Left ventricle myocardium inferior (tissue), 1 donor: ENCODE measurements around the gene ZNF609. TPM values are rescaled to one million over a fixed set of nuclear protein-coding genes. Genes with fewer than 3 reads are reported as not detected.

ENCODE experiments used
- DNase-seq: peaks from one replicate; pipeline ENCODE4 v3.0.0-alpha.2; 2020
- H3K27ac ChIP-seq: fragments of 200-600 bp; replicated peaks from 2 replicates; pipeline ENCODE4 v1.8.0; 2021
- H3K27me3 ChIP-seq: fragments of 200-600 bp; 2 replicates; pipeline ENCODE4 v1.8.0; 2021; ENCODE audit warnings: low read depth
- H3K36me3 ChIP-seq: fragments of 200-600 bp; 2 replicates; pipeline ENCODE4 v1.8.0; 2021
- H3K4me1 ChIP-seq: fragments of 200-600 bp; 2 replicates; pipeline ENCODE4 v1.8.0; 2021
- H3K4me3 ChIP-seq: fragments of 200-600 bp; 2 replicates; pipeline ENCODE4 v1.8.0; 2021; ENCODE audit warnings: mild to moderate bottlenecking, moderate library complexity
- H3K9me3 ChIP-seq: fragments of 200-600 bp; replicated peaks from 2 replicates; pipeline ENCODE4 v1.8.0; 2021
- intact Hi-C: fragments of 100-400 bp; cut with micrococcal nuclease; formaldehyde crosslinking; loops from one replicate; pipeline ENCODE4 v1.11.0; 2022
- total RNA-seq: library from RNA; stranded (reverse); fragmentation: NEBNext Ultra II Directional; extraction: Animal tissue kit (Norgen Biotek cat#: 25700); gene quantifications from one replicate; pipeline ENCODE4 v1.2.1, GENCODE V29; 2021
- TF ChIP-seq, protein P1 (sequence below): fragments of 200-600 bp; IDR thresholded peaks from 2 replicates; pipeline ENCODE4 v1.8.0; 2021; ENCODE audit warnings: antibody characterized with exemption, mild to moderate bottlenecking, borderline replicate concordance
- donor health status: DM: no; HTN: yes; CAD: no; lungs with severe emphysema.

Gene ZNF609
- total RNA-seq, 1 donor from 2014 or later: 14.7 TPM

DNA sequence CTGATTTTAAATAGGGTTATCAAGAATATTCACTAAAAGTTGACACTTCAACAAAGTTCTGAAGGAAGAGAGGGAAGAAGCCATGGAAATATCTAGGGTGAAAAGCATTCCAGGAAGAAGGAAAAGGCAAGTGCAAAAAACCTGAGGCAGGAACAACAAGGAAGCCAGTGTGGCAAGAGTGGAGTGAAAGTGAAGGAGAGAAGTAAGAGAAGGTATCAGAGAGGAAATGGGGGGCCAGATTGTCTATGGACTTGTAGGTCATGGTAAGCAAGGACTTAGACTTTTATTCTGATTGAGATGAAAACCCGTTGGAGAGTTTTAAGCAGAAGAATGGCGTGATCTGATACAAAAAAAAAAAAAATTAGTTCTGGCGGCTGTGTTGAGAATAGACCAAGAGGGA, 18.5 kb upstream of the ZNF609 start:
- TF ChIP-seq, protein P1, sequence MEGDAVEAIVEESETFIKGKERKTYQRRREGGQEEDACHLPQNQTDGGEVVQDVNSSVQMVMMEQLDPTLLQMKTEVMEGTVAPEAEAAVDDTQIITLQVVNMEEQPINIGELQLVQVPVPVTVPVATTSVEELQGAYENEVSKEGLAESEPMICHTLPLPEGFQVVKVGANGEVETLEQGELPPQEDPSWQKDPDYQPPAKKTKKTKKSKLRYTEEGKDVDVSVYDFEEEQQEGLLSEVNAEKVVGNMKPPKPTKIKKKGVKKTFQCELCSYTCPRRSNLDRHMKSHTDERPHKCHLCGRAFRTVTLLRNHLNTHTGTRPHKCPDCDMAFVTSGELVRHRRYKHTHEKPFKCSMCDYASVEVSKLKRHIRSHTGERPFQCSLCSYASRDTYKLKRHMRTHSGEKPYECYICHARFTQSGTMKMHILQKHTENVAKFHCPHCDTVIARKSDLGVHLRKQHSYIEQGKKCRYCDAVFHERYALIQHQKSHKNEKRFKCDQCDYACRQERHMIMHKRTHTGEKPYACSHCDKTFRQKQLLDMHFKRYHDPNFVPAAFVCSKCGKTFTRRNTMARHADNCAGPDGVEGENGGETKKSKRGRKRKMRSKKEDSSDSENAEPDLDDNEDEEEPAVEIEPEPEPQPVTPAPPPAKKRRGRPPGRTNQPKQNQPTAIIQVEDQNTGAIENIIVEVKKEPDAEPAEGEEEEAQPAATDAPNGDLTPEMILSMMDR: no peak
- no peaks in the 10 kb centered on the region for H3K27me3 ChIP-seq
- intact Hi-C loops: no loop called here
- DNase-seq: no peak
- H3K4me3 ChIP-seq: no peak overlapping the region
- peaks cover 11% of the 10 kb centered on the region for H3K36me3 ChIP-seq
- peaks cover 21% of the 10 kb centered on the region for H3K4me1 ChIP-seq
- H3K27ac ChIP-seq: no peak overlapping the region
- H3K9me3 ChIP-seq: no peaks in the 10 kb centered on the region

DNA sequence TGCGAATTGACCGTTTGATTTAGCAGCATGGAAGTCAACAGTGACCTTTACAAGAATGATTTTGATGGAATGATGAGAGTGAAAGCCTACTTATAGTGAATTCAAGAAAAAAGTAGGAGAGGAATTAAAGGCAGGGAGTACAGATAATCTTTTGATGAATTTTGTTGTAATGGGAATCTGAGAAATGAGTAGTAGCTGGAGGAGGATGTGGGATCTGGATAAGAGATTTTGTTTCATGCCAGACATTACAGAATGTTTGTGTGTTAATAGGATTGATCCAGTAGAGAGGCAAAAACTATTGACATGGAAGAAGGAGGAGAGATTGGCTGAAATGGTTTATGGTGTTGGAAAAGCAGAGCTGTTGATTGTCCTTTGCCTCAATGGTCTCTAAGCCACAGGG, 17.4 kb upstream of the ZNF609 start:
- Histone ChIP-seq H3K27ac (peak overlapping the region; percentile 67), H3K36me3 (peaks cover 21% of the 10 kb centered on the region), H3K4me1 (peaks cover 21% of the 10 kb centered on the region), H3K27me3 (no peaks in the 10 kb centered on the region), H3K9me3 (no peaks in the 10 kb centered on the region), H3K4me3 (no peak overlapping the region)
- DNase-seq: no peak
- TF ChIP-seq, protein P1: no peak
- intact Hi-C loops: no loop called here

DNA sequence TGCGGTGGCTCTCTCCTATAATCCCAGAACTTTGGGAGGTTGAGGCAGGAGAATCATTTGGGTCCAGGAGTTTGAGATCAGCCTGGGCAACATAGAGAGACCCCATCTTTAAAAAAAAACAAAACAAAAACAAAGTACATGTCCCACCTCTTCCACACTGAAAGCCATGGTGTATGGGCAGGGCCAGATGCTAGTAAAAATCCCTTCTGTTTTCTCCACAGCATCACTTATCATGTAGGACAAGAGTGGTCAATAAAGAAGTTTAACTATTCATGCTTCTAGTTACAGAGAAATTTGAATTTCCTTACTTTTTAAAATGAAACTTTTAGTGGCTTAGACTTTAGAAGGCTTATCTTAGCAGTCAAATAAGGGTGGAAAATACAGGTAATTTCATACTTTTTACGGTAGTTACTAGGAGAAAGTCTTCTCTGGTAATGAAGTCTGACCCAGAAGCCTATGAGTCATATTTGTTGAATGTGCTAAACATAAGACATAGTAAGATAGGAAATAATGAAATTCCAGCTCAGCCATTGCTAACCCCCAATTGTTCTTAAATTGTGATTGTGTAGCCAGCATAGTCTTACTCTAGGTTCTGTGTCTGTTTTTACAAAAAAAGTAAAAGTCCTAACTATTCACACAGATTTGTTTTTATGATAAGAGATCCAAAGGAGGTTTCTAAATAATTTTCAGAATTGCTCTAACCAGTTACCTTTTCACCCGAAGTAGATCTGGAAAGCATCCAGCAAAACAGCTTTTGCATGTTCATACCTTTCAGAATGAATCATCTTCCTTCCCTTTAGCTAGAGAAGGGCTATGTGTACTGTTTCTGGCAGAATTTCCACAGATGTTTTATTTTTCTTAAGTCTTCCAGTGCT, 16.4 kb upstream of the ZNF609 start:
- H3K27ac ChIP-seq: peak overlapping the region; percentile 67

DNA sequence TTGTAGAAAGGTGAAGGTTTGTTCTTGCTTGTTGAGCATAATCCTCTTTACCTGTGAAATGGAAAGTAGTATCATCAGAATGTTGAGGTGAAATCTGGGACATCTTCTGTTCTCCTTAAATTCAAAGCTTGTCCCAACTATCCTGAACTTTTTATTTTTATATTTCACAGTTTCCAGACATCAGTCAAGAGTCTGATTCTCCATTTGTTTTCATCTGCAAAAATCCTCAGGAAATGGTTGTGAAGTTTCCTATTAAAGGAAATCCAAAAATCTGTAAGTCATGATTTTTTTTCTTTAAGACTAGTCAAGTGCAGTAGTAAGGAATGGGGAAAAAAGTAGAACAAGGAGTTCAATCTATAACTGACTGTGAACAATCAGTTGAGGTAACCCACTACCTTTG, 15.5 kb upstream of the ZNF609 start:
- intact Hi-C loops: no loop called here
- no peaks in the 10 kb centered on the region for H3K9me3 ChIP-seq
- no peaks in the 10 kb centered on the region for H3K27me3 ChIP-seq
- TF ChIP-seq, protein P1: no peak
- H3K36me3 ChIP-seq: peaks cover 36% of the 10 kb centered on the region
- H3K27ac ChIP-seq: peak overlapping the region; percentile 67
- H3K4me3 ChIP-seq: no peak overlapping the region
- H3K4me1 ChIP-seq: peaks cover 21% of the 10 kb centered on the region
- no peak for DNase-seq

More for the DNA sequence above, 16.4 kb upstream of the ZNF609 start:
- Histone ChIP-seq H3K4me3 (no peak overlapping the region), H3K36me3 (peaks cover 31% of the 10 kb centered on the region), H3K9me3 (no peaks in the 10 kb centered on the region), H3K27me3 (no peaks in the 10 kb centered on the region), H3K4me1 (peaks cover 21% of the 10 kb centered on the region)
- intact Hi-C loops: no loop called here
- TF ChIP-seq, protein P1: no peak
- no peak for DNase-seq

DNA sequence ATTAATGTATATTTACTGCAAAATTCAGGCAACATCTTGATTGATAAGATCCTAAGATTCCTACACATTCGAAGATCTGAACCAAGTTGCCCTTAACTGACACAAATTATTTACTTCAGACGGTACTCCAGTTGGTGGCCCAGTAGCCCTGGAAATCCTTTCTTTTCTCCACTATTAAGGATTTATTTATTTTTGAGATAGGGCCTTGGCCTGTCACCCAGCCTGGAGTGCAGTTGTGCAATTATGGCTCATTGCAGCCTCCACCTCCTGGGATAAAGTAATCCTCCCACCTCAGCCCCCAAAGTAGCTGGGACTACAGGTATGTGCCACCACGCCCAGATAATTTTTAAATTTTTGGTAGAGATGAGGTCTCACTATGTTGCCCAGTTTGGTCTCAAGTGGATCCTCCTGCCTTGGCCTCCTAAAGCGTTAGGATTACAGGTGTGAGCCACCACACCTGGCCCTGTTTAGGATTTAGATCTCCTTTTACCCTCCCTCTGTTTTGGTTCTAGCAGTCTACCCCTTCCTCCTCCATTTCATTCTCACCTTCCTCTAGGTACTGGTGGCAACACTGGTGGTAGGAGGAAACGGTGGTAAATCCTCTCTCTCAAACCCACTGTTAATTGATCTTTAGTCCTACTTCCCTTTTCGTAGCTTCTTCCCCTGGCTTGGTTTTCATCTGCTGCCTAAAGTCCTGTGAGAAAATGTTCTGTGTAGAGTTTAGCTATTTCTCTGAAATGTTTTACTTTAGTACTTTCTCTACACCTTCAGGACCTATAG, 12.7 kb upstream of the ZNF609 start:
- Histone ChIP-seq H3K36me3 (peaks cover 36% of the 10 kb centered on the region), H3K27me3 (no peaks in the 10 kb centered on the region), H3K4me1 (peaks cover 21% of the 10 kb centered on the region), H3K9me3 (no peaks in the 10 kb centered on the region), H3K4me3 (no peak overlapping the region), H3K27ac (no peak overlapping the region)
- intact Hi-C loops: no loop called here
- TF ChIP-seq, protein P1: no peak
- DNase-seq: no peak
